Measurements from ENCODE around the gene BDKRB2.

- TF ChIP-seq CTCF (conservative IDR thresholded peaks at IDR 0.05; ENCODE audit: low read length) (no peak), EZH2phosphoT487 (IDR thresholded peaks at IDR 0.05; ENCODE audit: borderline replicate concordance) (no peak)
Observed at GRCh38 chr14:96232506-96232905, 27.9 kb downstream of the BDKRB2 start.

Data from Loucy (cell line).